Left ventricle myocardium inferior (tissue), 1 donor: Measurements from ENCODE around the gene ACOT13. TPM values are rescaled to one million over a fixed set of nuclear protein-coding genes. Genes with fewer than 3 reads are reported as not detected.

Source experiments
- DNase-seq: peaks from one replicate; pipeline ENCODE4 v3.0.0-alpha.2; 2020
- H3K27ac ChIP-seq: fragments of 200-600 bp; replicated peaks from 2 replicates; pipeline ENCODE4 v1.8.0; 2021
- H3K27me3 ChIP-seq: fragments of 200-600 bp; 2 replicates; pipeline ENCODE4 v1.8.0; 2021; ENCODE audit warnings: low read depth
- H3K36me3 ChIP-seq: fragments of 200-600 bp; 2 replicates; pipeline ENCODE4 v1.8.0; 2021
- H3K4me1 ChIP-seq: fragments of 200-600 bp; 2 replicates; pipeline ENCODE4 v1.8.0; 2021
- H3K4me3 ChIP-seq: fragments of 200-600 bp; 2 replicates; pipeline ENCODE4 v1.8.0; 2021; ENCODE audit warnings: mild to moderate bottlenecking, moderate library complexity
- H3K9me3 ChIP-seq: fragments of 200-600 bp; replicated peaks from 2 replicates; pipeline ENCODE4 v1.8.0; 2021
- CTCF ChIP-seq: fragments of 200-600 bp; IDR thresholded peaks from 2 replicates; pipeline ENCODE4 v1.8.0; 2021; ENCODE audit warnings: antibody characterized with exemption, mild to moderate bottlenecking, borderline replicate concordance
- intact Hi-C: fragments of 100-400 bp; cut with micrococcal nuclease; formaldehyde crosslinking; loops from one replicate; pipeline ENCODE4 v1.11.0; 2022
- long read RNA-seq: library from polyadenylated mRNA; unstranded; transcript quantifications from one replicate; pipeline ENCODE4 v2.0.0, GENCODE V29; 2021
- total RNA-seq: library from RNA; stranded (reverse); fragmentation: NEBNext Ultra II Directional; extraction: Animal tissue kit (Norgen Biotek cat#: 25700); gene quantifications from one replicate; pipeline ENCODE4 v1.2.1, GENCODE V29; 2021
- donor health status: DM: no; HTN: yes; CAD: no; lungs with severe emphysema.

Gene ACOT13
- total RNA-seq, result 59.2 TPM
- long read RNA-seq, full-length matches to known transcripts, result 35 of 37 reads
- long read RNA-seq, partial matches to known transcripts, result 0 of 37 reads
- long read RNA-seq, other reads (novel, unspliced or antisense), result 2 of 37 reads

DNA sequence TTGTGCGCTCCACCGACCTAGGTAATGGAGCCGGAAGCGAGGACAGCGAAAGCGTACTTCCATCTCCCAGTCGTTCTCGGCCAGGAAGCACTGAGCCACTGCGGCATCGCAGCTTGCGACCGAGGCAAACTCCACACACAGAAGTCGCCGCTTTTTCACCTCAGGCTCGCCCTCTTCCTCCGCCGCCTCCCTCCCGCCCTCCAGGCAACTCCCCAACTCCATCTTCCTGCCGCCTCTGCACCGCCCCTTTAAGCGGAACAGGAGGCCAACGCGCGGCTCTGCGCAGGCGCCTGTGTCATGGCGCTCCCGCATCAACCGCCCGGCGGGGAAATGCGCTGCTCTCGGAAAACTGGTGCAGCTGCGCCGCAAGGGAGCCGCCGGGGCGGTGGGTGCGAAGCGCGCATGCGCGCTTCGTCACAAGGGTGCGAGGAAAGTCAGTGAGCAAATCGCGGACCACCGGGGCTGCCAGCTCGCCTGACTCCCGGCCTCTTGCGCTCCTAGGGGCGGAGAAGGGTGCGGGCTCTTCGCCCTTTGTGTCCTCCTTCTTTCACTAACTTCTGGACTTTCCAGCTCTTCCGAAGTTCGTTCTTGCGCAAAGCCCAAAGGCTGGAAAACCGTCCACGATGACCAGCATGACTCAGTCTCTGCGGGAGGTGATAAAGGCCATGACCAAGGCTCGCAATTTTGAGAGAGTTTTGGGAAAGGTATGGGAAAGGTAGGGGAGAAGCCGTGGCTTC, at the start of gene ACOT13, which contains the start of gene TDP2:
Gene ACOT13 (plus strand): TSS at position 437 of the 737 bp plus-strand sequence. CDS start 187 bp downstream, at position 624.
Gene TDP2 (minus strand): TSS at position 259 of the 737 bp plus-strand sequence. CDS start 37 bp downstream, at position 222.
- H3K36me3 ChIP-seq, result peaks cover 37% of the 10 kb centered on the region
- intact Hi-C loops, result no loop called here
- peak; percentile 95 for DNase-seq
- H3K27me3 ChIP-seq, result no peaks in the 10 kb centered on the region
- peak; percentile 69 for TF ChIP-seq CTCF
- peaks cover 50% of the 10 kb centered on the region for H3K4me1 ChIP-seq
- peaks cover 8% of the 10 kb centered on the region for H3K9me3 ChIP-seq
- H3K27ac ChIP-seq, result peak within 1 kb of the TSS; percentile 95
- peak within 1 kb of the TSS; percentile 86 for H3K4me3 ChIP-seq

DNA sequence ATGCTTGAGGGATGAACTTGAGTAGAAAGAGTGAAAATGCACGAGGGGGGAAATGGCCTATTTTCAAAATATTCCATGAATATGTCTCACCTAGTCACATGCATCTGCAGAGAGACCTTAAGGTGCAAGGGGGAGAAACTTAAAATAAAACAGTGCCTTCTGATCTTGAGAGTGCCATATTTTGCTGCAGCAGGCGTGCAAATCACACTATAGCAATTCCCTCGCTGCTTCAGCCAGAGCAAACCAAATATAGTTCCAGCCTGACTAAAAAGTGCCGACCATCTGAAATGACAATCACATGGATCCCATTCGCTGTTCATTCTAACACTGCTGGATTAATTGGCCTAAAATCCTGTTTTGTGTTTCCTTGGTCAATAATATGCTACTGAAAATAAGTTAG, 47.2 kb upstream of the ACOT13 start:
- no peaks in the 10 kb centered on the region for H3K9me3 ChIP-seq
- intact Hi-C loops, result no loop called here
- peaks cover 16% of the 10 kb centered on the region for H3K27me3 ChIP-seq
- H3K27ac ChIP-seq, result no peak overlapping the region
- H3K4me3 ChIP-seq, result no peak overlapping the region
- no peaks in the 10 kb centered on the region for H3K4me1 ChIP-seq
- H3K36me3 ChIP-seq, result no peaks in the 10 kb centered on the region
- DNase-seq, result no peak
- no peak for TF ChIP-seq CTCF

- Histone ChIP-seq H3K36me3 (no peaks in the 10 kb centered on the region), H3K9me3 (no peaks in the 10 kb centered on the region), H3K4me1 (no peaks in the 10 kb centered on the region), H3K4me3 (no peak overlapping the region), H3K27me3 (peaks cover 8% of the 10 kb centered on the region), H3K27ac (no peak overlapping the region)
- intact Hi-C loops, result no loop called here
- no peak for TF ChIP-seq CTCF
- DNase-seq, result no peak
These were observed 46.2 kb upstream of the ACOT13 start for GRCh38 chr6:24620637-24621036.

DNA sequence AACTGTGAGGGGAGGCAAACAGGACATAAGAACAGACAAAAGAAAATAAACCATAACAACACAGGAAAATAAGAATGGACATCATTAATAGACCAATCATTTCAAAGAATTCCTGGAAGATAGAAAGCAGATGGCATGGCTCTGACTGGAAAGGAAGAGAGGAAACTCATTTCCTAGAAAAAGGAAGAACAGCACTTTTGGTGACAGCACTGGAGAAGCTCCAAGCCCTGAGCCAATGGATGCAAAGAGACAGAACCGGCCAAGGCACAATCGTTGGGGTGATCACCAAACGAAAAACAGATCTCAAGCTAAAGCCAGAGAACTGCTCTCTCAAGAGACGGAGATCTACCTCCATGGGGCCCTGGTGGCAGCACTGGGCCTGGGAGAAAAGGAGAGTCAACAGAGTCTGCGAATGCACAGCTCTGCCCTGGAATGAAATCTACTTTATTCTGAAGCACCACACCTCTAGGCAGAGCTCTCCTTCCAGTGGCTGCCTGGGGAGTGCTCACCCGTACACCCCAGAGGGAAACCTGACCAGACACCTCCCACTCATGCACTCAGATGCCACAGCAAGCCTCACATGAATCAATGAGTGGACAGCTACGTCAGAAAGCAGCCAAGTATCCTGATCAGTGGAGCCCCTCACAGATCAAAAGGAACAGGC, 45.1 kb upstream of the ACOT13 start:
- H3K4me1 ChIP-seq, result no peaks in the 10 kb centered on the region
- no peak overlapping the region for H3K4me3 ChIP-seq
- H3K27ac ChIP-seq, result no peak overlapping the region
- H3K9me3 ChIP-seq, result no peaks in the 10 kb centered on the region
- intact Hi-C loops, result no loop called here
- no peak for TF ChIP-seq CTCF
- no peaks in the 10 kb centered on the region for H3K36me3 ChIP-seq
- H3K27me3 ChIP-seq, result no peaks in the 10 kb centered on the region
- DNase-seq, result no peak

DNA sequence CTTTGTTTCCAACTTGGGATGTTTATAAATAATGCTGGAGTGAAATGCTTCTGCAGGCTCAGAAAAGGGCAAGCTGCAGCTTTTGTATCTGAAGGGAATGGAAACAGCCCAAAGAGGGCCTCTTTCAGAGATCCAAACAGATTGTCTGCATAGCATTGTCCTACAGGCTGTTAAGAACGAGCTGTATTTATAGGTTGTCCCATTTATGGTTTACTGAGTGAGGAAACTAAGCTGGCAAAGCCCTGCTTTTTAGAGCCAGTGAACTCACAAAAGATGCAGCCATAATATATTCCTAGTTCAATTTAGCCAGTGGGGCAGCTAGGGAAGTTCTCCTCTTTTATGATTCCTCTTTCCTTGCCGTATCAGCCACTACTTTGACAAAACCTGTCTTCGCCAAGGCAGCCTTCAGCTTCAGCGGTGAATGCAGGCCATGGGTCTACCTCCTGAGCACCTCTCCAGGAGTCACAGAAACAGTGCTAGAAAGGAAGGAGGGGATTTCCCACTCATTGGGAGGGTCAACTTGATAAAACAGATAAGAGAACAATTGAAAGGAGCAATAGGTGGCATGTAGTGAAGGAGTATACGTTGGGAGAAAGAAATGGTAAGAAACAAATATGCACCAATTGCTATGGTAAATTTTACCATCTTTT, 35.9 kb upstream of the ACOT13 start:
- Histone ChIP-seq H3K27me3 (no peaks in the 10 kb centered on the region), H3K4me1 (peaks cover 12% of the 10 kb centered on the region), H3K9me3 (peaks cover 9% of the 10 kb centered on the region), H3K27ac (no peak overlapping the region), H3K36me3 (no peaks in the 10 kb centered on the region), H3K4me3 (no peak overlapping the region)
- DNase-seq, result no peak
- TF ChIP-seq CTCF, result no peak
- intact Hi-C loops, result no loop called here
